Epidermal melanocyte (primary cell): ENCODE data around the gene THBS1.

Source experiments
- DNase-seq: peaks from one replicate; pipeline ENCODE4 v3.0.0; 2011; ENCODE audit warnings: low spot score; ENCODE audit not compliant: insufficient read length

THBS1 gene

GRCh38 chr15:39602143-39602542 is 21.3 kb downstream of the THBS1 start:
- DNase-seq, result no peak

DNA sequence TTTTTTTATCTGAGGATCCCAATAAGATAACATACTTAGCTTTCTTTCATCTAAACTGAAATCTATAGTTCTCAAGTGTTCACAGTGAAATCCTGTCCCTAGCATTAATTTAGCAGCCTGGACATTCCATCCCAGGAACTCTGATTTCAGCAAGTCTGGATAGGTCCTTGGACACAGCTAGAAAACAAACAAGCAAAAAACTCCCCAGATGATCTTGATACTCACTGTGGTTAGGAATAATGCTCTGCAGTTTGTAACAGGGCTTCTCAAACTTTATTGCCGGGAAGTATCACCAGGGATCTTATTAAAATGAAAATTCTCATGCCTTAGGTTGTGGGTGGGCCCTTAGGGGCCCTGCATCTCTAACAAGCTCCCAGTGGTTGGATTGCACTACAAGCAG is 24.3 kb downstream of the THBS1 start:
- DNase-seq, result no peak

DNA sequence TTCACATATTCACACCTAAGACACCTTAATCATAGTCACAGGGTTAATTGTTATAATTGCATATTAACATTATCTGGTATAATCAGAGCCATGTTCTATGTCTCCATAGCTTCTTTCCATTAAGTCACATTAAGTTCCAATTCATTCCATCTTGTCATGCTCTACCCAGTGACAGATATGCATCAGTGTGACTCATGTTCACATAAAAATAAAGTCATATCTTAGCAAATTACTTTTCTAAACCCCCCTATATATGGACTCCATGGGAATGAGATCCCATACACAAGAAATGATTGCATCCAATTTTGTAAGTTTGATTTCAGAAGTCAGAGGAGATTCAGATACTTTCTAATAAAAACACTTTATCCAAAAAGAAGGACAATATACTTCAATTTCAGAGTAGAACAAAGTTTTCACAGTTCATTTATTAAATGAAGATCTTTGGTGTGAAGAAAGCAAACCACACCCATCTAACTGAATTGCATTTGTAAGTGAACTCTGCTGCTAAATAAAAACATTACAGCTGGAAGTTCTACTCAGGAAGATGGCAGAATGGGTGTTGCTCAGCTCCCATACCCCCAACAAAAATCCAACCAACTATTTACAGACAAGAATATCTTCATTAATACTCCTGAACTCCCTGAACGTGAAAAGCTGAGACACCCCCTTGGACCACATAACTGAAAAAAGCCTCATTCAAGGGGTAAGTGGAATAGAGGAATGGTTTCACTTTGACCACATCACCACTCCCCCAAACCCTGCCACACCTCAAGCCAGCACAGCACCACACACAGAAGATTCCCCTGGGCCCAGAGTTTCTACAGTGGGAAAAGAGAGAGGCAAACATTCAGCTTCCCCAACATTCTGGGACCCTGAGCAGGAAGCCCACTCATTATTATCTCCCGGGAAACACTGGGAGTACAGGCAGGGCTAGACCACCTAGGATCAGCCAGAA is 27.6 kb downstream of the THBS1 start:
- DNase-seq, result no peak

DNA sequence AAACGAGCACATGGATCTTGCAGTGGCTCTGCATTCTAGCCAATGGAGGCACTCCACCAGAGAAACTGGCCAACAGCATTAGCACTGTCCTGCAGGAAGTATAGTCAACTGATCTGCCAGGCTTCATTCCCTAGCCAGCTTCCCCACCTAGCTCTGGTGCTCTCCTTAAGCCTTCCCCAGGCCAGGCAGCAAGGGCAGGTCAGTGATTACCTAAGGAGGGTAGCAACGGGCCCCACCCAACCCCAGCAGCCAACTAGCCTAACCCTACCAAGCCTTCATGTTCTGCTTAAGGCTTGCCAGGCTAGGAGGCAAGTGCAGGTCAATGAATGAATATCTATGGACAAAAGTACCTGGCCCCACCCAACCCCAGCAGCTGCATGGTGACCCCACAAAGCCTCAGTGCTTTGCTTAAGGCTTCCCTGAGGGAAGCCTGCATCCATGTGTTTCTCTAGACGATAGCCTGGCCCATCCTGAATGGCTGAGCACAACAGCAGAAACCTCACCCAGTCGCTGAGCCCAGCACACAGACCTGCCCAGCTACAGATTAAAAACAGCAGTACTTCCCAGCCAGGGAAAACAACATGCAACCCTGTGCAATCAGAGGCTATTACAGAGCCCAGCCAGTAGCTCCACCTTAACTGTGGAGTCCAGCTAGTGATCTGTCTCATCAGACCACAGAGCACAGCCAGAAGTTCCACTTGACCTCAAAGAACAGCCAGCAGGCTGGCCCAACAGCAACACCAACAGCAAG is 28.5 kb downstream of the THBS1 start:
- DNase-seq, result no peak

GRCh38 chr15:39610665-39611064 is 29.8 kb downstream of the THBS1 start:
- no peak for DNase-seq

GRCh38 chr15:39613271-39613670 is 32.4 kb downstream of the THBS1 start:
- no peak for DNase-seq

DNA sequence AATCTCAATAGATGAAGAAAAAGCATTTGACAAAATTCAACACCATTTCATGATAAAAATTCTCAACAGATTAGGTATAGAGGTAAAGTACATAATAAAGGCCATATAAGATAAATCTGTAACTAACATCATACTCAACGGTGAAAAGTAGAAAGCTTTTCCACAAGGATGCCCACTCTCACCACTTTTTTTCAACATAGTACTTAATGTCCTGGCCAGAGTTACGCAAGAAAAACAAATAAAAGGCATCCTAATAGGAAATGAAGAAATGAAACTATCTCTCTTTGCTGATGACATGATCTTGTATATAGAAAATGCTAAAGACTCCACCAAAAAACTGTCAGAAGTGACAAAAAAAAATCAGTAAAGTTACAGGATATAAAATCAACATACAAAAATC is 33.0 kb downstream of the THBS1 start:
- no peak for DNase-seq

DNA sequence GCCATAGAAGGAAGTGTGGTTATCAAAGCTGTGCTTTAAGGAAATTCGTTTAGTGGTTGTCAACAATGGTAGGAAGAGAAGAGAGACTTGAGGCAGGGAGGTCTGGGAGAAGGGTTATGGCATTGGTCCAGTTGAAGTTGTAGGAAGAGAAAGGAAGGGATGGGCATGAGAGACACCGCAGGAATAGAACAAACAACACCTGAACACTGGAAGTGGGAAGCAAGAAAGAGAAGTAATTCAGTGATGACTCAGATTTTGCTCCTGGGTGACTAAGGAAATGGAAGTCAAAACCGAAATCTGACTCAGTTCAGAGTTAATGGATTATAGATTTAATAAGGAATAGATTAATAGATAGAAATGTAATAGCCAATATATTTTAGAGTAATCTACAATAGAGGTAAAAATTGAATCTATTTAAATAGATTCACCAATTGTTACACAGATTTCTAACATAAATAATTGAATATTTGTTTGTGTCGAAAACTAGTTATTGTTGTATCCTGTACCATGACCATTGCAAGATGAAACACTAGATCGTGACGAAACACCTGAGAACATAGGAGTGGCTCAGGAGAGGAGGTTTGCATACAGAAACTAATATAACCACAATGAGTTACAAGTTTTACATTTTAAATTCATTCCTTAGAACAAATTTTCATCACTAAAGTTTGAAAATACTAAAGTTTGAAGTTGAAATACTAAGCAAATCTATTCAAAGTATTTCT is 36.0 kb downstream of the THBS1 start:
- DNase-seq, result no peak

DNA sequence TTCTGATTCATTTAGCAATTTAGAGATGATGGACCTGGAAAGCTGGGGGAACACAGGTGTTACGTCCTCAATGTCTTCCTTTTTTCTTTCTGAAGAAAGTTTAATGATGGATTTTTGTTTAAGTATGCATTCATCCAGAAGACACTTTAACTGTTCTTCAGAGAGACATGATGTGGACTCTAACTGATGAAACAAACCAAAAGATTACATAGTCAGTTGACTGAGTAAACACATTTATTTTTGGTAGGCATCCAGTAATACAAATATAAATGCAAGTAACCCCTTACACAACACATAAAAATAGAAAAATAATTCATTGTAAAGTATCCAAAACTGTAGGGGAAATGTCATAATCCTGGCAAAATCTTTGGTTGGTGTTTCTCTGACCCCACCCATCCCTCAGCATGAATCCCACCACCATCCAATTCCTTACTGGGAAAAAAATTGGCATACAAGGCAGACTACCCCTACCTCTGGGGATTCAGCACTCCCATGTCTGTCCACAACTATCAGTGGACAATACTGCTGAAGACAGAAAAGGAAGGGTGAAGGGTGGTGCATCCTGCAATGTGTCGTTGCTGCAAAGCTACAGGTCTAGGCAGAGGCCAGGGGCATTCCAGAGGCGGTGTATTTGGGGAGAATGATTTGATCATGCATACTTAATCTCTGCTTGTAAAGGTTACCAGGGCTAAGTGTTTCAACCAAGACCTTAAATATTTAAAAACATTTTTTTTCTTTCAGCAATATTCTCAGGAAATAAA is 37.4 kb downstream of the THBS1 start:
- DNase-seq, result no peak

GRCh38 chr15:39621210-39621609 is 40.3 kb downstream of the THBS1 start:
- no peak for DNase-seq

- DNase-seq, result no peak
Measured at GRCh38 chr15:39621976-39622375, 41.1 kb downstream of the THBS1 start.

DNA sequence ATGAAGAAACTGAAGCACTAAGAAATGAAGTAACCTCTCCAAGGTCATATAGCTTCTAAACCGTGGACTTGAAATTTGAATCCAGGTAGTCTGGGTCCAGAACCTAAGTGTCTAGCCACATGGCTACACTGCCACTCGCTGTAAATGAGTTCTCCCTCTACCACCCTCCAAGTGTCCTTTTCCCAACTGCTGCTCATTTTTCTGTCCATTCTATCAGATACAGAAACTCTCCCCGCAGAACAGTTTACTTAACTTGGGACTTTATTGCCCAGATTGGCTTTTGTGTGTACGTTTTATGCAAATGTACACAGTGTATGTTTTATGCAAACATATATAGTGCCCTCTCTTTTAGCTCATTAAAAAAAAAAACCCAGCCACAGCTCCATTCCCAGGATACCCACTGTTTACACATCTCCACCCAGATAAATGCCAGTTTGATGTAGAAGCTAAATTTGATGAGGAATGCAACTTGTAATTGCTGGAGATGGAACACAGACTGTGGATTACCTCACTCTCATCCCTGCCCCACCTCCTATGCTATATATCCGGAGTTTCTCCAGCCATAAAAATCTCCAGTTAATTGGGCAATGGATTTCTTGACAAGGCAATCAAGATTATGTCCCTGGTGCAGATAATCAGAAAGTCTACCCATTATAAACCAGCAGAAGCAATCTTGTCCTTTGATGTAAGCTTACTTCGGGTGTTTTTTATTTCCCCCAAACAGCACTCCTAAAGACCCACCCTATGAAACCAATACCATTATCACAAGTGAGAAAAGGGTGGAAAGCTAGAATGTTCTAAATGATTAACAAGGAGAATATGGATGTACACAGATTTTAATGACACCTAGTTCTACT is 42.0 kb downstream of the THBS1 start:
- no peak for DNase-seq

DNA sequence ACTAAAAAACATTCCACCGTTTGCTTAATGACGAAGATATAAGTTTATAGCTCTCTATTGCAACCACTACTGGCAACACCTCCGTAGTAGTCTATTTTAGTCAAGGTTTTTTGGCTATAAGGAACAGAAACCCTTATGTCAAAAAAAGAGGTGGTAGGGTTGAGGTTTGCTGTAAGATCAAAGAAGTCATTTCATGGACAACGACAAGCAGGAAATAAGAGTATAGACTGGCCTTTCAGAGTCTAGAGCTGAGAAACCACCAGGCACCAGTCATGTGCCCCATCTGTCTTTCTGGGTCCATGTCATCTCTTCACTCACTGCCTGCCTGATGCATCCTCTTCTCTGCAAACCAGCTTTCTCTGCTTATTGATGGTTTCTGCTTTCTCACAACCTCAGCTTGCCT is 42.7 kb downstream of the THBS1 start:
- DNase-seq, result no peak

DNA sequence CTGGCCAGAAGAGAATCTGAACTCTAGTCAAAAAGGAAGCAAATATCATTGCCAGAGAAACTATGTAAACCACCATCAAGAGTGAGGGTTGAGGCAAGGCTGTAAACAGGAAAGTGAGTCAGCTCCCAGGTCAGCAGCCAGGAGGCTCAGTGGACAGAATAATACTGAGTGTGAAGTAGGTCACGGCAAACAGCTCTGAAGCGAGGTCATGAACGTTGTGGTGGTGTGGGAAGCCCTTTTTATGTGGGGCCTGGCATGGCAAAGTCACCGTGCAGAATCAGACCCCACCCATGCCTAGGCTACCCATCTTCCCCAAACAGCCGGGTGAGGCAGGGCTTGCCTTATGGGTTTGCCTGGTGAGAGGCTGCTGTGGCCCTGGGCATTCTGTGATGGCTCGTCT is 43.9 kb downstream of the THBS1 start:
- no peak for DNase-seq

- no peak for DNase-seq
Measured at GRCh38 chr15:39625451-39625850, 44.6 kb downstream of the THBS1 start.

DNA sequence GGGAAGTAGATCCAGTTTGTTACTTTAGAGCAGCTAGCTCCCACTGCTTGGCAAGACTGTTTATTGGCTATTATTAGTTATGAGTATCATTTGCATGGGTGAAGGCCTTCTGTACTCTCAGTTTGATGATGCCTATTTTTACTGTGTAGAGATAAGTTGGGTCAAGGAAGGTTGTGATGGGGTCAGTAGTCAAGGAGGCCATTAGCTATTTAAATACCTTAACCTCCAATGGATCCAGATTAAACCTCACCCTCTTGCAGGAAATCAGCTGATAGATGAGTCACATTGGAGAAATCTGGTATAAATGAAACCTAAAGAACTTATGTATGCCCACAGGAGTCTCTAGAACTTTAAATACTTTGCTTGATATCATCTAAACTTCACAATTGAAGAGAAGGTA is 45.0 kb downstream of the THBS1 start:
- DNase-seq, result no peak

- no peak for DNase-seq
Measured at GRCh38 chr15:39627451-39628143, 46.7 kb downstream of the THBS1 start.

DNA sequence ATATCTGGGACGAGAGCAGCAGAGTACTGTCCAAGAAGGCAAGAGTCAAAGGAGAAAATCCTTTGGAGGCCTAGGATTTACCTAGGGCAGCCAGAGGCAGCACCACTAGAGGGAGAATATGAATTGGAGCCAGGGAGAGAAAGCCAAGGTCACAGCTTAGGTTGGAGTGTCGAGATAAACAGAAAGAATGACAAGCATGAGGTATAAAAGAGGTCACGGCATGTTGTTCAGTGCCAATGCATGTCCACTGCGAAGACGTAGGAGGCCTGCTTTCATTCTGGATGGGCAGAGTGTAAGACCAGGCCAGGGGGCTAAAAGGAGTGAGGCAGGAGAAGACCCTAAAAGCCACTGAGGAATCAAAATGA is 47.2 kb downstream of the THBS1 start:
- DNase-seq, result no peak

GRCh38 chr15:39628546-39629257 is 47.8 kb downstream of the THBS1 start:
- no peak for DNase-seq
